GM23338 (cell line): ENCODE measurements around the gene FRMD1. TPM values are rescaled to one million over a fixed set of nuclear protein-coding genes. Genes with fewer than 3 reads are reported as not detected.

Experiments used
- ATAC-seq: fragments of 200-7000 bp; cut with Tn5 transposase; 3 replicates; pipeline ENCODE4 v1.9.1; 2020
- DNase-seq: peaks from one replicate; pipeline ENCODE4 v3.0.0-alpha.2; 2015; ENCODE audit warnings: low spot score
- H2AFZ ChIP-seq: fragments of 200-600 bp; sonication (generic); 2 replicates; pipeline ENCODE4 v1.8.0; 2016; ENCODE audit warnings: antibody characterized with exemption, mild to moderate bottlenecking, moderate library complexity
- H3F3A ChIP-seq: fragments of 200-600 bp; sonication (generic); replicated peaks from 2 replicates; pipeline ENCODE4 v1.8.0; 2017; ENCODE audit warnings: antibody characterized with exemption, mixed run types, low read depth
- H3K27ac ChIP-seq: fragments of 200-600 bp; sonication (generic); 2 replicates; pipeline ENCODE4 v1.6.1; 2016; ENCODE audit warnings: low read depth
- H3K27me3 ChIP-seq: fragments of 200-600 bp; sonication (generic); 2 replicates; pipeline ENCODE4 v1.8.0; 2016; ENCODE audit warnings: mild to moderate bottlenecking, mixed run types, moderate library complexity; ENCODE audit not compliant: insufficient read depth
- H3K36me3 ChIP-seq: fragments of 200-600 bp; sonication (generic); 2 replicates; pipeline ENCODE4 v1.8.0; 2016; ENCODE audit warnings: mild to moderate bottlenecking; ENCODE audit not compliant: insufficient read depth
- H3K4me1 ChIP-seq: fragments of 200-600 bp; sonication (generic); 2 replicates; pipeline ENCODE4 v1.8.0; 2016; ENCODE audit warnings: mild to moderate bottlenecking, moderate library complexity; ENCODE audit not compliant: insufficient read depth
- H3K4me2 ChIP-seq: fragments of 200-600 bp; sonication (generic); 2 replicates; pipeline ENCODE4 v1.7.1; 2017; ENCODE audit warnings: mixed run types
- H3K4me3 ChIP-seq: fragments of 200-600 bp; sonication (generic); 2 replicates; pipeline ENCODE4 v1.6.1; 2016; ENCODE audit warnings: mixed run types
- H3K79me2 ChIP-seq: fragments of 200-600 bp; sonication (generic); replicated peaks from 2 replicates; pipeline ENCODE4 v1.8.0; 2017; ENCODE audit warnings: mild to moderate bottlenecking; ENCODE audit not compliant: insufficient read depth
- H3K9me2 ChIP-seq: fragments of 200-600 bp; sonication (generic); 2 replicates; pipeline ENCODE4 v1.8.0; 2017; ENCODE audit not compliant: insufficient read depth
- H4K20me1 ChIP-seq: fragments of 200-600 bp; sonication (generic); replicated peaks from 2 replicates; pipeline ENCODE4 v1.8.0; 2017; ENCODE audit warnings: mild to moderate bottlenecking; ENCODE audit not compliant: insufficient read depth
- H3K27ac Mint-ChIP-seq: 2 replicates; pipeline ENCODE4 v1.8.0; 2020; ENCODE audit warnings: inconsistent platforms, mild to moderate bottlenecking, moderate library complexity, mixed read lengths
- H3K27me3 Mint-ChIP-seq: 3 replicates; pipeline ENCODE4 v1.8.0; 2022; ENCODE audit warnings: low read depth, mild to moderate bottlenecking, moderate library complexity, mixed read lengths, inconsistent platforms; ENCODE audit not compliant: insufficient read depth, poor library complexity
- H3K36me3 Mint-ChIP-seq: 3 replicates; pipeline ENCODE4 v1.8.0; 2021; ENCODE audit warnings: low read depth, mild to moderate bottlenecking, inconsistent platforms, moderate library complexity, mixed read lengths
- H3K4me1 Mint-ChIP-seq: 3 replicates; pipeline ENCODE4 v1.8.0; 2020; ENCODE audit warnings: mild to moderate bottlenecking, inconsistent platforms, mixed read lengths
- H3K4me3 Mint-ChIP-seq: 3 replicates; pipeline ENCODE4 v1.8.0; 2021; ENCODE audit warnings: moderate library complexity, mild to moderate bottlenecking, inconsistent platforms, mixed read lengths
- H3K9me3 Mint-ChIP-seq: 3 replicates; pipeline ENCODE4 v1.8.0; 2020; ENCODE audit warnings: moderate library complexity, mild to moderate bottlenecking, inconsistent platforms, mixed read lengths
- EZH2 ChIP-seq: fragments of 200-600 bp; sonication (generic); IDR thresholded peaks from one replicate; pipeline ENCODE4 v1.8.0; 2017; ENCODE audit warnings: antibody characterized with exemption, mild to moderate bottlenecking, low read depth; ENCODE audit not compliant: unreplicated experiment
- EZH2phosphoT487 ChIP-seq: fragments of 200-600 bp; sonication (generic); IDR thresholded peaks from one replicate; pipeline ENCODE4 v1.8.1; 2018; ENCODE audit warnings: antibody characterized with exemption; ENCODE audit not compliant: unreplicated experiment
- REST ChIP-seq: IDR thresholded peaks from one replicate; pipeline ENCODE4 v1.6.1; 2018; ENCODE audit warnings: antibody characterized with exemption; ENCODE audit not compliant: unreplicated experiment
- ZNF331 ChIP-seq: fragments of 250-450 bp; sonication (Bioruptor Pico); IDR thresholded peaks from 2 replicates; pipeline ENCODE4 v1.5.0; 2020; ENCODE audit warnings: low read depth, mild to moderate bottlenecking, moderate library complexity
- polyA plus RNA-seq: library from polyadenylated mRNA; unstranded; fragments of >200 nt; fragmentation: Nextera tagmentation; extraction: Ambion mirVana; gene quantifications from 2 replicates; pipeline ENCODE4 v1.2.1, GENCODE V29; 2016
- total RNA-seq: library from RNA; depleted of rRNA; stranded (reverse); fragments of >200 nt; shearing (Covaris generic); gene quantifications from 2 replicates; pipeline ENCODE4 v1.2.3, GENCODE V29; 2014

The FRMD1 gene
- total and polyA plus RNA-seq, 2 experiments from 2014 or later: 1.0 to 2.0 TPM

- peak overlapping the region; percentile 52 for H3K4me3 ChIP-seq
- Mint-ChIP-seq H3K27ac (no peak overlapping the region), H3K4me1 (peaks cover 44% of the 10 kb centered on the region), H3K27me3 (peaks cover 38% of the 10 kb centered on the region), H3K36me3 (no peaks in the 10 kb centered on the region), H3K9me3 (no peaks in the 10 kb centered on the region), H3K4me3 (peak overlapping the region; percentile 61)
- peak overlapping the region; percentile 80 for H3K4me2 ChIP-seq
- TF ChIP-seq EZH2phosphoT487 (no peak), EZH2 (no peak), ZNF331 (no peak)
- ATAC-seq: peak; percentile 22
- peaks cover 11% of the 10 kb centered on the region for H3K4me1 ChIP-seq
- peak; percentile 52 for DNase-seq
- no peak overlapping the region for H3K27ac ChIP-seq
- no peaks in the 10 kb centered on the region for H3K36me3 ChIP-seq
- no peaks in the 10 kb centered on the region for H4K20me1 ChIP-seq
- no peaks in the 10 kb centered on the region for H3K9me2 ChIP-seq
- H2AFZ ChIP-seq: peak overlapping the region; percentile 83; the same call in 1 of the 2 replicates
- H3K79me2 ChIP-seq: no peaks in the 10 kb centered on the region
- H3F3A ChIP-seq: no peaks in the 10 kb centered on the region
- H3K27me3 ChIP-seq: peaks cover 34% of the 10 kb centered on the region
Measured at GRCh38 chr6:168102315-168102985, 23.4 kb upstream of the FRMD1 start.

GRCh38 chr6:168101590-168102314, 22.7 kb upstream of the FRMD1 start:
- ATAC-seq: peak; percentile 40
- Histone ChIP-seq H3K4me3 (peak overlapping the region; percentile 52), H3K4me2 (peak overlapping the region; percentile 80), H3K4me1 (peaks cover 11% of the 10 kb centered on the region), H3F3A (no peaks in the 10 kb centered on the region), H3K79me2 (no peaks in the 10 kb centered on the region), H4K20me1 (no peaks in the 10 kb centered on the region), H3K27me3 (peaks cover 34% of the 10 kb centered on the region), H3K36me3 (no peaks in the 10 kb centered on the region), H2AFZ (peak overlapping the region; percentile 83; the same call in 1 of the 2 replicates), H3K27ac (no peak overlapping the region), H3K9me2 (no peaks in the 10 kb centered on the region)
- Mint-ChIP-seq H3K4me1 (peaks cover 47% of the 10 kb centered on the region), H3K27ac (no peak overlapping the region), H3K9me3 (no peaks in the 10 kb centered on the region), H3K27me3 (peaks cover 38% of the 10 kb centered on the region), H3K4me3 (peak overlapping the region; percentile 61), H3K36me3 (no peaks in the 10 kb centered on the region)
- TF ChIP-seq REST: no peak
- DNase-seq: peak; percentile 58
